ENCODE data around the gene PDCD7.

DNA sequence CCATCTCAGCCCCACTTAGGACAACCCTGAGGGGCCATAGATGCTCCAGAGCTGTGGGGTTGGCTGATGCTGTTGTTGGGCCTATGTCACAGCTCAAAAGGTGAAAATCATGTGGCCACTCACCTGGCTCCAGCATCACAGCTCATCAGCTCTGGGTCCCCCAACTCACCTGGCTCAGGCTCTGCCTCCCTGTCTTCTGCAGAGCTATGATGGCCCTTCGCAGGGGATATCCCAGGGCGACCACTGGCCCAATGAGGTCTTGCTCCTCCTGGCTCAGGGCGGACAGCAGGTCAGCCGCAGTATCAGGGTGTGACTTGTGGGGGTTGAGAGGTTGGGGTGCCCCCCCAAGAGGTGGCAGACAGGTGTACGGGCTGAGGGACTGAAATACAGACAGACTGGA lies 34.3 kb downstream of the PDCD7 start:
- TF ChIP-seq, protein P1, sequence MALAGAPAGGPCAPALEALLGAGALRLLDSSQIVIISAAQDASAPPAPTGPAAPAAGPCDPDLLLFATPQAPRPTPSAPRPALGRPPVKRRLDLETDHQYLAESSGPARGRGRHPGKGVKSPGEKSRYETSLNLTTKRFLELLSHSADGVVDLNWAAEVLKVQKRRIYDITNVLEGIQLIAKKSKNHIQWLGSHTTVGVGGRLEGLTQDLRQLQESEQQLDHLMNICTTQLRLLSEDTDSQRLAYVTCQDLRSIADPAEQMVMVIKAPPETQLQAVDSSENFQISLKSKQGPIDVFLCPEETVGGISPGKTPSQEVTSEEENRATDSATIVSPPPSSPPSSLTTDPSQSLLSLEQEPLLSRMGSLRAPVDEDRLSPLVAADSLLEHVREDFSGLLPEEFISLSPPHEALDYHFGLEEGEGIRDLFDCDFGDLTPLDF (CRISPR knock-in tag; IDR thresholded peaks at IDR 0.05): no peak
- TF ChIP-seq, protein P2, sequence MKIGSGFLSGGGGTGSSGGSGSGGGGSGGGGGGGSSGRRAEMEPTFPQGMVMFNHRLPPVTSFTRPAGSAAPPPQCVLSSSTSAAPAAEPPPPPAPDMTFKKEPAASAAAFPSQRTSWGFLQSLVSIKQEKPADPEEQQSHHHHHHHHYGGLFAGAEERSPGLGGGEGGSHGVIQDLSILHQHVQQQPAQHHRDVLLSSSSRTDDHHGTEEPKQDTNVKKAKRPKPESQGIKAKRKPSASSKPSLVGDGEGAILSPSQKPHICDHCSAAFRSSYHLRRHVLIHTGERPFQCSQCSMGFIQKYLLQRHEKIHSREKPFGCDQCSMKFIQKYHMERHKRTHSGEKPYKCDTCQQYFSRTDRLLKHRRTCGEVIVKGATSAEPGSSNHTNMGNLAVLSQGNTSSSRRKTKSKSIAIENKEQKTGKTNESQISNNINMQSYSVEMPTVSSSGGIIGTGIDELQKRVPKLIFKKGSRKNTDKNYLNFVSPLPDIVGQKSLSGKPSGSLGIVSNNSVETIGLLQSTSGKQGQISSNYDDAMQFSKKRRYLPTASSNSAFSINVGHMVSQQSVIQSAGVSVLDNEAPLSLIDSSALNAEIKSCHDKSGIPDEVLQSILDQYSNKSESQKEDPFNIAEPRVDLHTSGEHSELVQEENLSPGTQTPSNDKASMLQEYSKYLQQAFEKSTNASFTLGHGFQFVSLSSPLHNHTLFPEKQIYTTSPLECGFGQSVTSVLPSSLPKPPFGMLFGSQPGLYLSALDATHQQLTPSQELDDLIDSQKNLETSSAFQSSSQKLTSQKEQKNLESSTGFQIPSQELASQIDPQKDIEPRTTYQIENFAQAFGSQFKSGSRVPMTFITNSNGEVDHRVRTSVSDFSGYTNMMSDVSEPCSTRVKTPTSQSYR (CRISPR knock-in tag; IDR thresholded peaks at IDR 0.05): no peak
- TF ChIP-seq MAX (CRISPR knock-in tag; IDR thresholded peaks at IDR 0.05) (no peak), CTCF (IDR thresholded peaks at IDR 0.05) (no peak), ELF4 (CRISPR knock-in tag; IDR thresholded peaks at IDR 0.05; ENCODE audit: low read depth) (no peak), GABPB1 (CRISPR knock-in tag; IDR thresholded peaks at IDR 0.05) (no peak), ZNF423 (CRISPR knock-in tag; IDR thresholded peaks at IDR 0.05) (no peak)
- TF ChIP-seq, protein P3, sequence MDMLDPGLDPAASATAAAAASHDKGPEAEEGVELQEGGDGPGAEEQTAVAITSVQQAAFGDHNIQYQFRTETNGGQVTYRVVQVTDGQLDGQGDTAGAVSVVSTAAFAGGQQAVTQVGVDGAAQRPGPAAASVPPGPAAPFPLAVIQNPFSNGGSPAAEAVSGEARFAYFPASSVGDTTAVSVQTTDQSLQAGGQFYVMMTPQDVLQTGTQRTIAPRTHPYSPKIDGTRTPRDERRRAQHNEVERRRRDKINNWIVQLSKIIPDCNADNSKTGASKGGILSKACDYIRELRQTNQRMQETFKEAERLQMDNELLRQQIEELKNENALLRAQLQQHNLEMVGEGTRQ (CRISPR knock-in tag; IDR thresholded peaks at IDR 0.05): no peak
- TF ChIP-seq, protein P4, sequence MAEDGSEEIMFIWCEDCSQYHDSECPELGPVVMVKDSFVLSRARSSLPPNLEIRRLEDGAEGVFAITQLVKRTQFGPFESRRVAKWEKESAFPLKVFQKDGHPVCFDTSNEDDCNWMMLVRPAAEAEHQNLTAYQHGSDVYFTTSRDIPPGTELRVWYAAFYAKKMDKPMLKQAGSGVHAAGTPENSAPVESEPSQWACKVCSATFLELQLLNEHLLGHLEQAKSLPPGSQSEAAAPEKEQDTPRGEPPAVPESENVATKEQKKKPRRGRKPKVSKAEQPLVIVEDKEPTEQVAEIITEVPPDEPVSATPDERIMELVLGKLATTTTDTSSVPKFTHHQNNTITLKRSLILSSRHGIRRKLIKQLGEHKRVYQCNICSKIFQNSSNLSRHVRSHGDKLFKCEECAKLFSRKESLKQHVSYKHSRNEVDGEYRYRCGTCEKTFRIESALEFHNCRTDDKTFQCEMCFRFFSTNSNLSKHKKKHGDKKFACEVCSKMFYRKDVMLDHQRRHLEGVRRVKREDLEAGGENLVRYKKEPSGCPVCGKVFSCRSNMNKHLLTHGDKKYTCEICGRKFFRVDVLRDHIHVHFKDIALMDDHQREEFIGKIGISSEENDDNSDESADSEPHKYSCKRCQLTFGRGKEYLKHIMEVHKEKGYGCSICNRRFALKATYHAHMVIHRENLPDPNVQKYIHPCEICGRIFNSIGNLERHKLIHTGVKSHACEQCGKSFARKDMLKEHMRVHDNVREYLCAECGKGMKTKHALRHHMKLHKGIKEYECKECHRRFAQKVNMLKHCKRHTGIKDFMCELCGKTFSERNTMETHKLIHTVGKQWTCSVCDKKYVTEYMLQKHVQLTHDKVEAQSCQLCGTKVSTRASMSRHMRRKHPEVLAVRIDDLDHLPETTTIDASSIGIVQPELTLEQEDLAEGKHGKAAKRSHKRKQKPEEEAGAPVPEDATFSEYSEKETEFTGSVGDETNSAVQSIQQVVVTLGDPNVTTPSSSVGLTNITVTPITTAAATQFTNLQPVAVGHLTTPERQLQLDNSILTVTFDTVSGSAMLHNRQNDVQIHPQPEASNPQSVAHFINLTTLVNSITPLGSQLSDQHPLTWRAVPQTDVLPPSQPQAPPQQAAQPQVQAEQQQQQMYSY (CRISPR knock-in tag; IDR thresholded peaks at IDR 0.05): no peak
- TF ChIP-seq, protein P5, sequence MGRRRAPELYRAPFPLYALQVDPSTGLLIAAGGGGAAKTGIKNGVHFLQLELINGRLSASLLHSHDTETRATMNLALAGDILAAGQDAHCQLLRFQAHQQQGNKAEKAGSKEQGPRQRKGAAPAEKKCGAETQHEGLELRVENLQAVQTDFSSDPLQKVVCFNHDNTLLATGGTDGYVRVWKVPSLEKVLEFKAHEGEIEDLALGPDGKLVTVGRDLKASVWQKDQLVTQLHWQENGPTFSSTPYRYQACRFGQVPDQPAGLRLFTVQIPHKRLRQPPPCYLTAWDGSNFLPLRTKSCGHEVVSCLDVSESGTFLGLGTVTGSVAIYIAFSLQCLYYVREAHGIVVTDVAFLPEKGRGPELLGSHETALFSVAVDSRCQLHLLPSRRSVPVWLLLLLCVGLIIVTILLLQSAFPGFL (CRISPR knock-in tag; IDR thresholded peaks at IDR 0.05; ENCODE audit: borderline replicate concordance): no peak
